MM.1S (cell line): Measurements from ENCODE around the gene PPP1R26.

Source experiments
- EZH2 ChIP-seq: fragments of 300-600 bp; sonication (generic); optimal IDR thresholded peaks from 2 replicates; pipeline ENCODE3; 2017; ENCODE audit warnings: low read depth, mild to moderate bottlenecking, antibody characterized with exemption, low read length, mixed read lengths
- EZH2phosphoT487 ChIP-seq: fragments of 300-600 bp; sonication (generic); IDR thresholded peaks from 2 replicates; pipeline ENCODE4 v1.6.1; 2018; ENCODE audit warnings: antibody characterized with exemption, low read length
- TF ChIP-seq, protein P1 (sequence below): fragments of 300-600 bp; sonication (generic); IDR thresholded peaks from 2 replicates; pipeline ENCODE4 v1.5.1; 2016; ENCODE audit warnings: antibody characterized with exemption, low read length, mixed read lengths

DNA sequence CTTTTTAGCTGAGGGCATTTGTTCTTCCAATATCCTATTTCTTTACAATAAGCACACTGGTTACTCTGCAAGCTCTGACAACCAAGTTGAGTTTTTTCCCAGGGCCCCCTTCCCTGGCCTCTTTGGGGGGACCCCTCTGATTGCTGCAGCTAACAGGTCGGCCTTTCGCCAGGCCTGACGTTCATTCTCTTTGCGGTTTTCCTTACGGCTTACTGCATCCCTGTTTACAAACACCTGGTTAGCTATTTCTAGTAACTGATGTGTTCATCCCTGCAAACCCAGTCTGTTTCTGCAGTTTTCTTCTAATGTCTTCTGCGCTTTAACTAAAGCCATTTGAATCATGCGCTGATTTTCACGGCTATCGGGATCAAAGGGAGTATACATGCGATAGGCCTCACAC, 37.5 kb upstream of the PPP1R26 start:
- TF ChIP-seq, protein P1, sequence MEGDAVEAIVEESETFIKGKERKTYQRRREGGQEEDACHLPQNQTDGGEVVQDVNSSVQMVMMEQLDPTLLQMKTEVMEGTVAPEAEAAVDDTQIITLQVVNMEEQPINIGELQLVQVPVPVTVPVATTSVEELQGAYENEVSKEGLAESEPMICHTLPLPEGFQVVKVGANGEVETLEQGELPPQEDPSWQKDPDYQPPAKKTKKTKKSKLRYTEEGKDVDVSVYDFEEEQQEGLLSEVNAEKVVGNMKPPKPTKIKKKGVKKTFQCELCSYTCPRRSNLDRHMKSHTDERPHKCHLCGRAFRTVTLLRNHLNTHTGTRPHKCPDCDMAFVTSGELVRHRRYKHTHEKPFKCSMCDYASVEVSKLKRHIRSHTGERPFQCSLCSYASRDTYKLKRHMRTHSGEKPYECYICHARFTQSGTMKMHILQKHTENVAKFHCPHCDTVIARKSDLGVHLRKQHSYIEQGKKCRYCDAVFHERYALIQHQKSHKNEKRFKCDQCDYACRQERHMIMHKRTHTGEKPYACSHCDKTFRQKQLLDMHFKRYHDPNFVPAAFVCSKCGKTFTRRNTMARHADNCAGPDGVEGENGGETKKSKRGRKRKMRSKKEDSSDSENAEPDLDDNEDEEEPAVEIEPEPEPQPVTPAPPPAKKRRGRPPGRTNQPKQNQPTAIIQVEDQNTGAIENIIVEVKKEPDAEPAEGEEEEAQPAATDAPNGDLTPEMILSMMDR = no peak
- no peak for TF ChIP-seq EZH2
- no peak for TF ChIP-seq EZH2phosphoT487
